AG10803 (cell line): Measurements from ENCODE around the gene UBA3.

Experiments
- DNase-seq: peaks from one replicate; pipeline ENCODE4 v3.0.0; 2010; ENCODE audit warnings: low read depth
- H3K4me3 ChIP-seq: 2 replicates; pipeline ENCODE4 v1.5.1; 2011; ENCODE audit warnings: mild to moderate bottlenecking, low read length, control low read depth
- CTCF ChIP-seq: conservative IDR thresholded peaks from 2 replicates; pipeline ENCODE4 v1.5.1; 2011; ENCODE audit warnings: mild to moderate bottlenecking, low read length, control low read depth, inconsistent platforms

Gene UBA3

GRCh38 chr3:69012800-69013252 lies 67.3 kb downstream of the UBA3 start:
- DNase-seq = peak; percentile 58
- peak overlapping the region; percentile 78 for H3K4me3 ChIP-seq
- peak; percentile 19 for TF ChIP-seq CTCF

GRCh38 chr3:69012100-69012799 lies 67.9 kb downstream of the UBA3 start:
- DNase-seq = peak; percentile 87
- no peak for TF ChIP-seq CTCF
- H3K4me3 ChIP-seq = peak overlapping the region; percentile 78

GRCh38 chr3:69011096-69011730 lies 69.0 kb downstream of the UBA3 start:
- H3K4me3 ChIP-seq = peak overlapping the region; percentile 3; the same call in 1 of the 2 replicates
- TF ChIP-seq CTCF = no peak
- DNase-seq = peak; percentile 38

- no peak for TF ChIP-seq CTCF
- peak; percentile 99 for DNase-seq
- no peak overlapping the region for H3K4me3 ChIP-seq
These were observed 70.4 kb downstream of the UBA3 start for GRCh38 chr3:69009559-69010410.

GRCh38 chr3:69008980-69009379 lies 71.2 kb downstream of the UBA3 start:
- TF ChIP-seq CTCF = no peak
- DNase-seq = peak; percentile 66
- no peak overlapping the region for H3K4me3 ChIP-seq

- no peak for DNase-seq
- H3K4me3 ChIP-seq = no peak overlapping the region
- no peak for TF ChIP-seq CTCF
These were observed 74.2 kb downstream of the UBA3 start for GRCh38 chr3:69005791-69006482.
